Stomach smooth muscle (tissue), 2 donors: Measurements from ENCODE around the gene PDZD7.

Experiments used
- H3K27ac ChIP-seq: one replicate; pipeline ENCODE4 v1.7.0; 2013; ENCODE audit warnings: mild to moderate bottlenecking, low read length, inconsistent platforms
- H3K27me3 ChIP-seq, 2 donors: one replicate each; pipeline ENCODE4 v1.7.0; 2013; ENCODE audit warnings: low read length in 2 of 2; ENCODE audit not compliant: insufficient read depth in 2 of 2, control insufficient read depth in 1 of 2
- H3K36me3 ChIP-seq, 2 donors: one replicate each; pipeline ENCODE4 v1.7.0; 2013; ENCODE audit warnings: low read length in 2 of 2; ENCODE audit not compliant: control insufficient read depth in 2 of 2, insufficient read depth in 2 of 2
- H3K4me1 ChIP-seq: one replicate; pipeline ENCODE4 v1.7.0; 2013; ENCODE audit warnings: low read length; ENCODE audit not compliant: control insufficient read depth, insufficient read depth
- H3K4me3 ChIP-seq, 2 donors: one replicate each; pipeline ENCODE4 v1.7.0; 2013; ENCODE audit warnings: low read length in 2 of 2
- H3K9ac ChIP-seq, 2 donors: one replicate each; pipeline ENCODE4 v1.7.0; 2013; ENCODE audit warnings: low read length in 2 of 2, mild to moderate bottlenecking in 1 of 2
- H3K9me3 ChIP-seq, 2 donors: one replicate each; pipeline ENCODE4 v1.7.0; 2013; ENCODE audit warnings: low read length in 2 of 2; ENCODE audit not compliant: control insufficient read depth in 2 of 2
- donor health status: healthy.
- donor health status: Pancreatic carcinoma.

Gene PDZD7

GRCh38 chr10:101060951-101061623 lies 30.2 kb upstream of the PDZD7 start:
- Histone ChIP-seq H3K4me3 (peak overlapping the region; percentile 83 to 99), H3K27ac (peak overlapping the region; percentile 82), H3K9ac (peak overlapping the region; percentile 77 to 99), H3K36me3 (no peaks in the 10 kb centered on the region), H3K27me3 (peaks cover 31 to 43% of the 10 kb centered on the region in 2 donors), H3K4me1 (peaks cover 49% of the 10 kb centered on the region), H3K9me3 (no peaks in the 10 kb centered on the region)

- Histone ChIP-seq H3K9ac (peak overlapping the region; percentile 77 to 99), H3K27ac (peak overlapping the region; percentile 82), H3K4me3 (peak overlapping the region; percentile 83 to 99), H3K9me3 (no peaks in the 10 kb centered on the region), H3K27me3 (peaks cover 24 to 35% of the 10 kb centered on the region in 2 donors), H3K4me1 (peaks cover 41% of the 10 kb centered on the region), H3K36me3 (no peaks in the 10 kb centered on the region)
Observed at GRCh38 chr10:101060036-101060950, 29.4 kb upstream of the PDZD7 start.

- no peak overlapping the region for H3K9ac ChIP-seq
- no peak overlapping the region for H3K4me3 ChIP-seq
- peaks cover 8 to 9% of the 10 kb centered on the region in 2 donors for H3K27me3 ChIP-seq
- no peak overlapping the region for H3K27ac ChIP-seq
- H3K36me3 ChIP-seq, result no peaks in the 10 kb centered on the region
- no peaks in the 10 kb centered on the region for H3K9me3 ChIP-seq
- peaks cover 14% of the 10 kb centered on the region for H3K4me1 ChIP-seq
Observed at GRCh38 chr10:101056365-101057151, 25.6 kb upstream of the PDZD7 start.

GRCh38 chr10:101055411-101055810 lies 24.5 kb upstream of the PDZD7 start:
- no peak overlapping the region for H3K27ac ChIP-seq

GRCh38 chr10:101054876-101055275 lies 23.9 kb upstream of the PDZD7 start:
- Histone ChIP-seq H3K27ac (no peak overlapping the region), H3K4me3 (no peak overlapping the region), H3K36me3 (no peaks in the 10 kb centered on the region), H3K9me3 (no peaks in the 10 kb centered on the region), H3K4me1 (peaks cover 6% of the 10 kb centered on the region), H3K27me3 (peaks cover 20 to 25% of the 10 kb centered on the region in 2 donors), H3K9ac (no peak overlapping the region)

More at GRCh38 chr10:101055411-101055810, 24.5 kb upstream of the PDZD7 start:
- H3K9ac ChIP-seq, result no peak overlapping the region
- peaks cover 8% of the 10 kb centered on the region for H3K4me1 ChIP-seq
- peaks cover 16 to 20% of the 10 kb centered on the region in 2 donors for H3K27me3 ChIP-seq
- no peak overlapping the region for H3K4me3 ChIP-seq
- H3K36me3 ChIP-seq, result no peaks in the 10 kb centered on the region
- no peaks in the 10 kb centered on the region for H3K9me3 ChIP-seq

GRCh38 chr10:101054351-101054750 lies 23.4 kb upstream of the PDZD7 start:
- no peaks in the 10 kb centered on the region for H3K36me3 ChIP-seq
- no peak overlapping the region for H3K27ac ChIP-seq
- H3K9me3 ChIP-seq, result no peaks in the 10 kb centered on the region
- H3K9ac ChIP-seq, result no peak overlapping the region
- H3K27me3 ChIP-seq, result peaks cover 22 to 30% of the 10 kb centered on the region in 2 donors
- H3K4me1 ChIP-seq, result peaks cover 6% of the 10 kb centered on the region
- no peak overlapping the region for H3K4me3 ChIP-seq

- Histone ChIP-seq H3K27ac (no peak overlapping the region), H3K9ac (no peak overlapping the region), H3K27me3 (peaks cover 30 to 38% of the 10 kb centered on the region in 2 donors), H3K4me3 (no peak overlapping the region), H3K4me1 (peaks cover 8% of the 10 kb centered on the region), H3K9me3 (no peaks in the 10 kb centered on the region), H3K36me3 (no peaks in the 10 kb centered on the region)
Observed at GRCh38 chr10:101053516-101053915, 22.6 kb upstream of the PDZD7 start.

GRCh38 chr10:101052285-101052684 lies 21.4 kb upstream of the PDZD7 start:
- Histone ChIP-seq H3K36me3 (no peaks in the 10 kb centered on the region), H3K9me3 (no peaks in the 10 kb centered on the region), H3K4me3 (no peak overlapping the region), H3K27me3 (peaks cover 41 to 51% of the 10 kb centered on the region in 2 donors), H3K9ac (no peak overlapping the region), H3K27ac (no peak overlapping the region), H3K4me1 (peaks cover 8% of the 10 kb centered on the region)

GRCh38 chr10:101050208-101051069 lies 19.5 kb upstream of the PDZD7 start:
- Histone ChIP-seq H3K4me3 (no peak overlapping the region), H3K9ac (no peak overlapping the region), H3K36me3 (no peaks in the 10 kb centered on the region), H3K27ac (no peak overlapping the region), H3K27me3 (peaks cover 50 to 58% of the 10 kb centered on the region in 2 donors), H3K9me3 (no peaks in the 10 kb centered on the region), H3K4me1 (peaks cover 8% of the 10 kb centered on the region)
